HepG2 (cell line): ENCODE measurements around the gene ACADVL. TPM values are rescaled to one million over a fixed set of nuclear protein-coding genes. Genes with fewer than 3 reads are reported as not detected.
A peak's percentile ranks its signal among the peaks of the same experiment; 100 is the strongest.

Source experiments
- CTCF ChIP-seq: sonication (generic); formaldehyde crosslinking; IDR thresholded peaks from 2 replicates; pipeline ENCODE4 v1.5.0; 2020; ENCODE audit warnings: mild to moderate bottlenecking, missing genetic modification reagents, moderate library complexity
- HES4 ChIP-seq: sonication (generic); formaldehyde crosslinking; IDR thresholded peaks from 2 replicates; pipeline ENCODE4 v1.9.0; 2021; ENCODE audit warnings: mild to moderate bottlenecking, missing genetic modification reagents, borderline replicate concordance
- KLF15 ChIP-seq: sonication (generic); formaldehyde crosslinking; IDR thresholded peaks from 2 replicates; pipeline ENCODE4 v1.8.1; 2023; ENCODE audit warnings: borderline replicate concordance, mild to moderate bottlenecking, inconsistent platforms, missing genetic modification reagents, mixed read lengths
- KMT2A ChIP-seq: sonication (generic); formaldehyde crosslinking; IDR thresholded peaks from 2 replicates; pipeline ENCODE4 v1.4.0; 2020; ENCODE audit warnings: missing genetic modification reagents
- NFYB ChIP-seq: sonication (generic); formaldehyde crosslinking; IDR thresholded peaks from 2 replicates; pipeline ENCODE4 v1.4.0; 2020; ENCODE audit warnings: missing genetic modification reagents
- NR1H2 ChIP-seq: sonication (generic); formaldehyde crosslinking; IDR thresholded peaks from 2 replicates; pipeline ENCODE4 v1.8.1; 2022; ENCODE audit warnings: low read depth, missing genetic modification reagents, borderline replicate concordance
- RNF2 ChIP-seq: fragments of 450-650 bp; conservative IDR thresholded peaks from 2 replicates; pipeline ENCODE4 v1.6.1; 2016; ENCODE audit warnings: low read depth
- TAF1 ChIP-seq: sonication (generic); formaldehyde crosslinking; IDR thresholded peaks from 2 replicates; pipeline ENCODE4 v1.4.0; 2020; ENCODE audit warnings: missing genetic modification reagents
- ZC3H4 ChIP-seq: sonication (generic); formaldehyde crosslinking; IDR thresholded peaks from 2 replicates; pipeline ENCODE4 v1.4.0; 2020; ENCODE audit warnings: missing genetic modification reagents, borderline replicate concordance
- ZNF296 ChIP-seq: sonication (generic); formaldehyde crosslinking; conservative IDR thresholded peaks from 2 replicates; pipeline ENCODE4 v1.5.0; 2020; ENCODE audit warnings: mild to moderate bottlenecking, missing genetic modification reagents
- ZNF3 ChIP-seq: IDR thresholded peaks from 2 replicates; pipeline ENCODE4 v1.7.0; 2017; ENCODE audit warnings: inconsistent platforms
- ZNF460 ChIP-seq: sonication (generic); formaldehyde crosslinking; IDR thresholded peaks from 2 replicates; pipeline ENCODE4 v1.5.1; 2020; ENCODE audit warnings: missing genetic modification reagents, mild to moderate bottlenecking, borderline replicate concordance
- ZNF775 ChIP-seq: sonication (generic); formaldehyde crosslinking; IDR thresholded peaks from 2 replicates; pipeline ENCODE4 v1.4.0; 2020; ENCODE audit warnings: missing genetic modification reagents, mild to moderate bottlenecking, moderate library complexity, borderline replicate concordance
- ZNF784 ChIP-seq: sonication (generic); formaldehyde crosslinking; IDR thresholded peaks from 2 replicates; pipeline ENCODE4 v1.5.1; 2020; ENCODE audit warnings: missing genetic modification reagents, mild to moderate bottlenecking, borderline replicate concordance
- ZNF792 ChIP-seq: IDR thresholded peaks from 2 replicates; pipeline ENCODE4 v1.6.1; 2016
- ZNF841 ChIP-seq: sonication (generic); formaldehyde crosslinking; IDR thresholded peaks from 2 replicates; pipeline ENCODE4 v1.8.1; 2023; ENCODE audit warnings: missing genetic modification reagents, borderline replicate concordance
- ZNF883 ChIP-seq: sonication (generic); formaldehyde crosslinking; IDR thresholded peaks from 2 replicates; pipeline ENCODE4 v1.5.1; 2020; ENCODE audit warnings: mild to moderate bottlenecking, missing genetic modification reagents; ENCODE audit errors: not compliant biosample characterization
- polyA plus RNA-seq, 8 experiments: library from polyadenylated mRNA; depleted of rRNA in 3 of 8; stranded (reverse) in 7 of 8; unstranded in 1 of 8; fragments of >200 nt; fragmentation: Illumina TruSeq in 4 of 8; extraction: Trizol in 4 of 8; gene quantifications; 2 replicates each; pipeline versions ENCODE4 v1.2.1 to v1.2.3, GENCODE V29; 2011 to 2016; ENCODE audit warnings: low read depth in 4 of 8, missing spikeins in 1 of 8, mixed read lengths in 1 of 8; ENCODE audit not compliant: insufficient read depth in 1 of 8
- total RNA-seq, 5 experiments: library from RNA; depleted of rRNA; stranded (reverse); fragments of >200 nt; fragmentation: Illumina TruSeq; extraction: Trizol; gene quantifications; 2 replicates each; pipeline ENCODE4 v1.2.3, GENCODE V29; 2016; ENCODE audit warnings: low read depth in 1 of 5
- TF ChIP-seq, protein P1 (sequence below), 2 experiments: fragments of 450-650 bp in 1 of 2; sonication (generic) in 1 of 2; formaldehyde crosslinking; IDR thresholded peaks; 2 replicates each; pipeline versions ENCODE4 v1.5.0 to v1.8.0; 2020 to 2022; ENCODE audit warnings: mild to moderate bottlenecking in 1 of 2, missing genetic modification reagents in 1 of 2
- TF ChIP-seq, protein P2 (sequence below): sonication (generic); formaldehyde crosslinking; conservative IDR thresholded peaks from 2 replicates; pipeline ENCODE4 v1.4.0; 2020; ENCODE audit warnings: missing genetic modification reagents
- TF ChIP-seq, protein P3 (sequence below): sonication (generic); formaldehyde crosslinking; IDR thresholded peaks from 2 replicates; pipeline ENCODE4 v1.5.1; 2020; ENCODE audit warnings: mild to moderate bottlenecking, missing genetic modification reagents, borderline replicate concordance

ACADVL gene
- total and polyA plus RNA-seq, 2 of the 13 experiments (the other 11 are each of a cell fraction or from before 2014, with no cell fraction given), result 219 to 412 TPM

- TF ChIP-seq ZNF784 (CRISPR knock-in tag) (peak; percentile 72; the same call in 1 of the 2 replicates), KLF15 (CRISPR knock-in tag) (no peak), NR1H2 (CRISPR knock-in tag) (no peak), ZNF883 (CRISPR knock-in tag) (no peak), ZNF3 (CRISPR knock-in tag) (no peak), RNF2 (no peak), NFYB (no peak), KMT2A (CRISPR knock-in tag) (no peak), ZNF460 (CRISPR knock-in tag) (no peak; the same call in 1 of the 2 replicates), HES4 (no peak), ZNF841 (CRISPR knock-in tag) (no peak), ZC3H4 (CRISPR knock-in tag) (no peak), ZNF296 (no peak), CTCF (no peak), ZNF792 (CRISPR knock-in tag) (0 out of 2 replicates have a peak, but pooled peaks have one; percentile 49), TAF1 (CRISPR knock-in tag) (peak; percentile 16; the same call in 1 of the 2 replicates), ZNF775 (CRISPR knock-in tag) (no peak)
- TF ChIP-seq, protein P1, sequence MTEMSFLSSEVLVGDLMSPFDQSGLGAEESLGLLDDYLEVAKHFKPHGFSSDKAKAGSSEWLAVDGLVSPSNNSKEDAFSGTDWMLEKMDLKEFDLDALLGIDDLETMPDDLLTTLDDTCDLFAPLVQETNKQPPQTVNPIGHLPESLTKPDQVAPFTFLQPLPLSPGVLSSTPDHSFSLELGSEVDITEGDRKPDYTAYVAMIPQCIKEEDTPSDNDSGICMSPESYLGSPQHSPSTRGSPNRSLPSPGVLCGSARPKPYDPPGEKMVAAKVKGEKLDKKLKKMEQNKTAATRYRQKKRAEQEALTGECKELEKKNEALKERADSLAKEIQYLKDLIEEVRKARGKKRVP (CRISPR knock-in tag; IDR thresholded peaks at IDR 0.05), result no peak
- TF ChIP-seq, protein P2, sequence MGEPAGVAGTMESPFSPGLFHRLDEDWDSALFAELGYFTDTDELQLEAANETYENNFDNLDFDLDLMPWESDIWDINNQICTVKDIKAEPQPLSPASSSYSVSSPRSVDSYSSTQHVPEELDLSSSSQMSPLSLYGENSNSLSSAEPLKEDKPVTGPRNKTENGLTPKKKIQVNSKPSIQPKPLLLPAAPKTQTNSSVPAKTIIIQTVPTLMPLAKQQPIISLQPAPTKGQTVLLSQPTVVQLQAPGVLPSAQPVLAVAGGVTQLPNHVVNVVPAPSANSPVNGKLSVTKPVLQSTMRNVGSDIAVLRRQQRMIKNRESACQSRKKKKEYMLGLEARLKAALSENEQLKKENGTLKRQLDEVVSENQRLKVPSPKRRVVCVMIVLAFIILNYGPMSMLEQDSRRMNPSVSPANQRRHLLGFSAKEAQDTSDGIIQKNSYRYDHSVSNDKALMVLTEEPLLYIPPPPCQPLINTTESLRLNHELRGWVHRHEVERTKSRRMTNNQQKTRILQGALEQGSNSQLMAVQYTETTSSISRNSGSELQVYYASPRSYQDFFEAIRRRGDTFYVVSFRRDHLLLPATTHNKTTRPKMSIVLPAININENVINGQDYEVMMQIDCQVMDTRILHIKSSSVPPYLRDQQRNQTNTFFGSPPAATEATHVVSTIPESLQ (CRISPR knock-in tag), result no peak
- TF ChIP-seq, protein P3, sequence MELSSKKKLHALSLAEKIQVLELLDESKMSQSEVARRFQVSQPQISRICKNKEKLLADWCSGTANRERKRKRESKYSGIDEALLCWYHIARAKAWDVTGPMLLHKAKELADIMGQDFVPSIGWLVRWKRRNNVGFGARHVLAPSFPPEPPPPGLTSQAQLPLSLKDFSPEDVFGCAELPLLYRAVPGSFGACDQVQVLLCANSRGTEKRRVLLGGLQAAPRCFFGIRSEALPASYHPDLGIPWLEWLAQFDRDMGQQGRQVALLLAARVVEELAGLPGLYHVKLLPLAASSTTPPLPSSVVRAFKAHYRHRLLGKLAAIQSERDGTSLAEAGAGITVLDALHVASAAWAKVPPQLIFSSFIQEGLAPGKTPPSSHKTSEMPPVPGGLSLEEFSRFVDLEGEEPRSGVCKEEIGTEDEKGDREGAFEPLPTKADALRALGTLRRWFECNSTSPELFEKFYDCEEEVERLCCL (CRISPR knock-in tag), result no peak
Measured at GRCh38 chr17:7184091-7184488, 35.6 kb upstream of the ACADVL start (continued).
